K562 (cell line): ENCODE results near the gene HCAR1. TPM values are rescaled to one million over a fixed set of nuclear protein-coding genes. Genes with fewer than 3 reads are reported as not detected.
A peak's percentile ranks its signal among the peaks of the same experiment; 100 is the strongest.

Experiments used
- ARID2 ChIP-seq: fragments of 450-650 bp; IDR thresholded peaks from 2 replicates; pipeline ENCODE4 v1.6.1; 2017; ENCODE audit warnings: antibody characterized with exemption, mild to moderate bottlenecking
- CHD2 ChIP-seq: IDR thresholded peaks from 2 replicates; pipeline ENCODE4 v1.6.1; 2011; ENCODE audit warnings: low read depth, low read length
- EGR1 ChIP-seq: fragments of 450-650 bp; conservative IDR thresholded peaks from 2 replicates; pipeline ENCODE4 v1.6.1; 2017; ENCODE audit warnings: mild to moderate bottlenecking
- LEF1 ChIP-seq: fragments of 450-650 bp; IDR thresholded peaks from 2 replicates; pipeline ENCODE4 v1.6.1; 2016; ENCODE audit warnings: mild to moderate bottlenecking
- MED1 ChIP-seq: sonication (generic); formaldehyde crosslinking; IDR thresholded peaks from 2 replicates; pipeline ENCODE4 v1.8.1; 2023; ENCODE audit warnings: missing genetic modification reagents, borderline replicate concordance
- MYNN ChIP-seq, 2 experiments: sonication (generic); formaldehyde crosslinking in 1 of 2; IDR thresholded peaks; 2 replicates each; pipeline versions ENCODE4 v1.5.0 to v1.6.1; 2016 to 2020; ENCODE audit warnings: antibody characterized with exemption in 1 of 2, missing genetic modification reagents in 1 of 2
- NR0B1 ChIP-seq: fragments of 450-650 bp; IDR thresholded peaks from one replicate; pipeline ENCODE4 v1.6.1; 2018; ENCODE audit warnings: mild to moderate bottlenecking, moderate library complexity; ENCODE audit not compliant: partially characterized antibody
- PHTF2 ChIP-seq: fragments of 250-450 bp; sonication (Bioruptor Pico); IDR thresholded peaks from 2 replicates; pipeline ENCODE4 v1.5.0; 2021; ENCODE audit warnings: mild to moderate bottlenecking
- PTBP1 ChIP-seq: fragments of 200-400 bp; formaldehyde crosslinking; IDR thresholded peaks from 2 replicates; pipeline ENCODE4 v1.6.1; 2017; ENCODE audit warnings: low read depth, low read length
- RERE ChIP-seq: sonication (generic); formaldehyde crosslinking; IDR thresholded peaks from 2 replicates; pipeline ENCODE4 v1.8.0; 2023; ENCODE audit warnings: missing genetic modification reagents, mild to moderate bottlenecking, borderline replicate concordance
- SETDB1 ChIP-seq: IDR thresholded peaks from one replicate; pipeline ENCODE4 v1.6.1; 2012; ENCODE audit warnings: low read length, control low read depth, inconsistent platforms
- SMAD2 ChIP-seq: fragments of 150-350 bp; IDR thresholded peaks from 2 replicates; pipeline ENCODE4 v1.6.1; 2014; ENCODE audit warnings: low read depth, mild to moderate bottlenecking, low read length
- ZBTB8A ChIP-seq: fragments of 450-650 bp; IDR thresholded peaks from 2 replicates; pipeline ENCODE4 v1.6.1; 2018; ENCODE audit warnings: mild to moderate bottlenecking, moderate library complexity; ENCODE audit not compliant: partially characterized antibody
- ZFPM2 ChIP-seq: fragments of 250-450 bp; sonication (Bioruptor Pico); IDR thresholded peaks from 2 replicates; pipeline ENCODE4 v1.5.1; 2022; ENCODE audit warnings: mild to moderate bottlenecking
- ZNF592 ChIP-seq: fragments of 450-650 bp; IDR thresholded peaks from 2 replicates; pipeline ENCODE4 v1.6.1; 2017; ENCODE audit warnings: antibody characterized with exemption, mild to moderate bottlenecking
- polyA plus RNA-seq, 8 experiments: library from polyadenylated mRNA; depleted of rRNA in 4 of 8; stranded (reverse) in 5 of 8; unstranded in 3 of 8; fragments of >200 nt; fragmentation: Nextera tagmentation in 2 of 8; fragmentation: Illumina TruSeq in 1 of 8; extraction: Ambion mirVana in 2 of 8; extraction: Trizol in 1 of 8; gene quantifications; 2 replicates each; pipeline versions ENCODE4 v1.2.1 to v1.2.3, GENCODE V29; 2011 to 2014; ENCODE audit warnings: inconsistent platforms in 1 of 8, missing spikeins in 1 of 8
- total RNA-seq, 7 experiments: library from RNA; depleted of rRNA in 6 of 7; stranded (reverse); fragments of >200 nt in 6 of 7; fragmentation: Illumina TruSeq in 2 of 7; extraction: Trizol in 2 of 7; gene quantifications; 2 replicates each; pipeline versions ENCODE4 v1.2.1 to v1.2.3, GENCODE V29; 2011 to 2021; ENCODE audit warnings: low replicate concordance in 1 of 7
- TF ChIP-seq, protein P1 (sequence below): sonication (generic); formaldehyde crosslinking; IDR thresholded peaks from 2 replicates; pipeline ENCODE4 v1.8.1; 2023; ENCODE audit warnings: mild to moderate bottlenecking, missing genetic modification reagents

The HCAR1 gene
- total and polyA plus RNA-seq, 9 of the 15 experiments (the other 6 are each of a cell fraction or from before 2014, with no cell fraction given) = not detected

GRCh38 chr12:122752464-122753318 lies 22.0 kb upstream of the HCAR1 start, which contains the start of gene DENR (continued):
- no peak for TF ChIP-seq RERE (CRISPR knock-in tag)
- TF ChIP-seq MYNN (IDR thresholded peaks at IDR 0.05) = no peak
- no peak for TF ChIP-seq MYNN (CRISPR knock-in tag; IDR thresholded peaks at IDR 0.05)
- TF ChIP-seq, protein P1, sequence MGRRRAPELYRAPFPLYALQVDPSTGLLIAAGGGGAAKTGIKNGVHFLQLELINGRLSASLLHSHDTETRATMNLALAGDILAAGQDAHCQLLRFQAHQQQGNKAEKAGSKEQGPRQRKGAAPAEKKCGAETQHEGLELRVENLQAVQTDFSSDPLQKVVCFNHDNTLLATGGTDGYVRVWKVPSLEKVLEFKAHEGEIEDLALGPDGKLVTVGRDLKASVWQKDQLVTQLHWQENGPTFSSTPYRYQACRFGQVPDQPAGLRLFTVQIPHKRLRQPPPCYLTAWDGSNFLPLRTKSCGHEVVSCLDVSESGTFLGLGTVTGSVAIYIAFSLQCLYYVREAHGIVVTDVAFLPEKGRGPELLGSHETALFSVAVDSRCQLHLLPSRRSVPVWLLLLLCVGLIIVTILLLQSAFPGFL (CRISPR knock-in tag) = no peak
- peak; percentile 100 for TF ChIP-seq CHD2
- TF ChIP-seq EGR1 = peak; percentile 99
- TF ChIP-seq ZNF592 = no peak
- 0 out of 2 replicates have a peak, but pooled peaks have one; percentile 23 for TF ChIP-seq LEF1
- TF ChIP-seq PHTF2 (CRISPR knock-in tag) = no peak
- no peak for TF ChIP-seq NR0B1
- peak; percentile 86; the same call in 1 of the 2 replicates for TF ChIP-seq ARID2
- no peak for TF ChIP-seq ZFPM2 (CRISPR knock-in tag)
- TF ChIP-seq ZBTB8A = no peak
- TF ChIP-seq SETDB1 = no peak
- TF ChIP-seq MED1 (CRISPR knock-in tag) = no peak
- no peak for TF ChIP-seq SMAD2
- no peak for TF ChIP-seq PTBP1
